OCI-LY3 (cell line): ENCODE results near the gene OTOGL.
A peak's percentile ranks its signal among the peaks of the same experiment; 100 is the strongest.

Source experiments
- CTCF ChIP-seq: fragments of 200-600, 300-600 bp; sonication (generic); IDR thresholded peaks from 2 replicates; pipeline ENCODE4 v1.5.1; 2014; ENCODE audit warnings: antibody characterized with exemption, low read length, low read depth
- EZH2phosphoT487 ChIP-seq: fragments of 200-600 bp; shearing (Covaris generic); IDR thresholded peaks from 2 replicates; pipeline ENCODE4 v1.6.1; 2018; ENCODE audit warnings: antibody characterized with exemption, mixed run types, low read depth

- peak; percentile 80 for TF ChIP-seq CTCF
- TF ChIP-seq EZH2phosphoT487: no peak
Measured at GRCh38 chr12:80269803-80270552, 170.6 kb downstream of the OTOGL start.
